Tibial nerve (tissue), 4 donors: ENCODE data around the gene APH1B. TPM values are rescaled to one million over a fixed set of nuclear protein-coding genes. Genes with fewer than 3 reads are reported as not detected.

Experiments
- DNase-seq, 2 donors: peaks; one replicate each; pipeline ENCODE4 v3.0.0-alpha.2; 2019; ENCODE audit warnings: low spot score in 2 of 2
- H3K27ac ChIP-seq, 4 donors: fragments of 200-600 bp; sonication (generic) in 3 of 4; one replicate each; pipeline ENCODE4 v1.5.1; 2017 to 2019; ENCODE audit warnings: mild to moderate bottlenecking in 1 of 4
- H3K27me3 ChIP-seq, 2 donors: fragments of 200-600 bp; sonication (generic) in 1 of 2; one replicate each; pipeline versions ENCODE4 v1.5.1 to v1.6.0; 2017 to 2019
- H3K36me3 ChIP-seq, 3 donors: fragments of 200-600 bp; sonication (generic); one replicate each; pipeline ENCODE4 v1.5.1; 2018 to 2019
- H3K4me1 ChIP-seq, 4 donors: fragments of 200-600 bp; sonication (generic) in 3 of 4; one replicate each; pipeline ENCODE4 v1.5.1; 2017 to 2019
- H3K4me3 ChIP-seq, 4 donors: fragments of 200-600 bp; sonication (generic) in 3 of 4; one replicate each; pipeline ENCODE4 v1.5.1; 2017 to 2019; ENCODE audit warnings: mild to moderate bottlenecking in 1 of 4, moderate library complexity in 1 of 4
- H3K9me3 ChIP-seq, 4 donors: fragments of 200-600 bp; sonication (generic) in 3 of 4; one replicate each; pipeline ENCODE4 v1.5.1; 2017 to 2019
- CTCF ChIP-seq, 5 experiments: fragments of 200-600 bp in 3 of 5; fragments of 450-650 bp in 2 of 5; sonication (generic) in 3 of 5; IDR thresholded peaks; one replicate each; pipeline ENCODE4 v1.5.1; 2016 to 2019; ENCODE audit warnings: antibody characterized with exemption in 5 of 5, mild to moderate bottlenecking in 3 of 5, moderate library complexity in 2 of 5
- EP300 ChIP-seq, 2 donors: sonication (generic); formaldehyde crosslinking; IDR thresholded peaks; one replicate each; pipeline ENCODE4 v1.6.1; 2017; ENCODE audit warnings: antibody characterized with exemption in 2 of 2, mild to moderate bottlenecking in 1 of 2
- POLR2A ChIP-seq, 2 donors: fragments of 450-650 bp; IDR thresholded peaks; one replicate each; pipeline ENCODE4 v1.6.1; 2017; ENCODE audit warnings: antibody characterized with exemption in 2 of 2, mild to moderate bottlenecking in 2 of 2, moderate library complexity in 2 of 2
- WGBS, 2 donors: methylation state at CpG; one replicate each; pipeline ENCODE4 v1.1.5; 2018; 5-methylcytosine and 5-hydroxymethylcytosine counted together
- total RNA-seq, 4 donors: library from RNA; depleted of rRNA; stranded (reverse); fragments of >200 nt; gene quantifications; one replicate each; pipeline ENCODE4 v1.1.0, GENCODE V29; 2016

The APH1B gene
- total RNA-seq, 4 donors from 2014 or later: 11.0 to 18.4 (median 16.1) TPM

GRCh38 chr15:63288778-63289378, 11.5 kb downstream of the APH1B start:
- Histone ChIP-seq H3K4me3 (no peak overlapping the region), H3K4me1 (peaks cover 0 to 23% (median 2%) of the 10 kb centered on the region in 4 donors), H3K36me3 (peaks cover 0 to 54% (median 0%) of the 10 kb centered on the region in 3 donors), H3K9me3 (no peaks in the 10 kb centered on the region), H3K27ac (peak overlapping the region in 2 of 4 donors; percentile 11 to 14), H3K27me3 (no peaks in the 10 kb centered on the region)
- 1% methylated on average over 4 of the region's 4 CpGs for WGBS, 2 donors
- DNase-seq: peak in 1 of 2 donors; percentile 24
- TF ChIP-seq CTCF (IDR thresholded peaks at IDR 0.05): peak; percentile 49 to 71 (median 59)
- TF ChIP-seq EP300 (IDR thresholded peaks at IDR 0.05): no peak

- Histone ChIP-seq H3K4me3 (no peak overlapping the region), H3K27ac (peak overlapping the region in 1 of 4 donors; percentile 42), H3K36me3 (peaks cover 0 to 49% (median 0%) of the 10 kb centered on the region in 3 donors), H3K9me3 (no peaks in the 10 kb centered on the region), H3K27me3 (no peaks in the 10 kb centered on the region), H3K4me1 (peaks cover 0 to 23% (median 2%) of the 10 kb centered on the region in 4 donors)
- DNase-seq: no peak
- TF ChIP-seq EP300 (IDR thresholded peaks at IDR 0.05): peak in 1 of 2 donors; percentile 29
- no peak for TF ChIP-seq CTCF (IDR thresholded peaks at IDR 0.05)
- no peak for TF ChIP-seq POLR2A (IDR thresholded peaks at IDR 0.05)
Measured at GRCh38 chr15:63291507-63291906, 14.1 kb downstream of the APH1B start.

- TF ChIP-seq EP300 (IDR thresholded peaks at IDR 0.05) (no peak), POLR2A (IDR thresholded peaks at IDR 0.05) (no peak), CTCF (IDR thresholded peaks at IDR 0.05) (no peak)
- peaks cover 0 to 42% (median 0%) of the 10 kb centered on the region in 3 donors for H3K36me3 ChIP-seq
- no peaks in the 10 kb centered on the region for H3K9me3 ChIP-seq
- H3K27me3 ChIP-seq: no peaks in the 10 kb centered on the region
- peak overlapping the region in 1 of 4 donors; percentile 42 for H3K27ac ChIP-seq
- H3K4me1 ChIP-seq: peaks cover 0 to 23% (median 2%) of the 10 kb centered on the region in 4 donors
- no peak overlapping the region for H3K4me3 ChIP-seq
- DNase-seq: no peak
- WGBS, 2 donors: 94 to 99% methylated on average over 3 of the region's 3 CpGs
Measured at GRCh38 chr15:63292241-63292640, 14.8 kb downstream of the APH1B start.

GRCh38 chr15:63292771-63293170, 15.4 kb downstream of the APH1B start:
- no peak overlapping the region for H3K4me3 ChIP-seq
- H3K4me1 ChIP-seq: peaks cover 0 to 23% (median 2%) of the 10 kb centered on the region in 4 donors
- 84 to 90% methylated on average over 5 of the region's 5 CpGs for WGBS, 2 donors
- no peak for TF ChIP-seq EP300 (IDR thresholded peaks at IDR 0.05)
- H3K36me3 ChIP-seq: peaks cover 0 to 42% (median 0%) of the 10 kb centered on the region in 3 donors
- no peak for DNase-seq
- H3K9me3 ChIP-seq: no peaks in the 10 kb centered on the region
- H3K27ac ChIP-seq: no peak overlapping the region
- H3K27me3 ChIP-seq: no peaks in the 10 kb centered on the region

GRCh38 chr15:63294359-63294758, 17.0 kb downstream of the APH1B start:
- WGBS, 2 donors: 89 to 96% methylated on average over 3 of the region's 3 CpGs
- no peak for DNase-seq
- TF ChIP-seq POLR2A (IDR thresholded peaks at IDR 0.05) (no peak), EP300 (IDR thresholded peaks at IDR 0.05) (no peak), CTCF (IDR thresholded peaks at IDR 0.05) (no peak)
- peaks cover 0 to 48% (median 0%) of the 10 kb centered on the region in 3 donors for H3K36me3 ChIP-seq
- H3K27ac ChIP-seq: no peak overlapping the region
- H3K4me1 ChIP-seq: peaks cover 0 to 14% (median 0%) of the 10 kb centered on the region in 4 donors
- H3K27me3 ChIP-seq: no peaks in the 10 kb centered on the region
- no peaks in the 10 kb centered on the region for H3K9me3 ChIP-seq
- no peak overlapping the region for H3K4me3 ChIP-seq
